CD14-positive monocyte (primary cell): ENCODE results near the gene MITF. TPM values are rescaled to one million over a fixed set of nuclear protein-coding genes. Genes with fewer than 3 reads are reported as not detected.
A peak's percentile ranks its signal among the peaks of the same experiment; 100 is the strongest.

Experiments used
- DNase-seq, 3 donors: peaks; one replicate each; pipeline ENCODE4 v3.0.0-alpha.2; 2011 to 2022
- H2AFZ ChIP-seq: 2 replicates; pipeline ENCODE4 v1.6.0; 2012; ENCODE audit warnings: mild to moderate bottlenecking, low read depth, low read length, inconsistent platforms; ENCODE audit not compliant: insufficient read depth, poor library complexity, severe bottlenecking
- H3K27ac ChIP-seq, 2 donors: 1 replicate in 1 of 2; 2 replicates in 1 of 2; pipeline ENCODE4 v1.5.1; 2012 to 2013; ENCODE audit warnings: low read length in 2 of 2, control low read depth in 1 of 2, inconsistent platforms in 1 of 2, low read depth in 1 of 2, mild to moderate bottlenecking in 1 of 2
- H3K27me3 ChIP-seq, 2 donors: one replicate each; pipeline versions ENCODE4 v1.6.0 to v1.6.1; 2011 to 2013; ENCODE audit warnings: low read length in 2 of 2; ENCODE audit not compliant: control insufficient read depth in 2 of 2, insufficient read depth in 2 of 2
- H3K36me3 ChIP-seq, 2 donors: replicated peaks in 1 of 2; 1 replicate in 1 of 2; 2 replicates in 1 of 2; pipeline versions ENCODE4 v1.5.1 to v1.6.1; 2012 to 2013; ENCODE audit warnings: low read length in 2 of 2, control low read depth in 1 of 2, inconsistent platforms in 1 of 2, mild to moderate bottlenecking in 1 of 2; ENCODE audit not compliant: insufficient read depth in 2 of 2, control insufficient read depth in 1 of 2
- H3K4me1 ChIP-seq, 2 donors: 1 replicate in 1 of 2; 2 replicates in 1 of 2; pipeline versions ENCODE4 v1.5.1 to v1.6.1; 2012 to 2013; ENCODE audit warnings: low read length in 2 of 2, control low read depth in 1 of 2, inconsistent platforms in 1 of 2, mild to moderate bottlenecking in 1 of 2, moderate library complexity in 1 of 2; ENCODE audit not compliant: insufficient read depth in 2 of 2, control insufficient read depth in 1 of 2
- H3K4me2 ChIP-seq: replicated peaks from 2 replicates; pipeline ENCODE3; 2012; ENCODE audit warnings: low read length, moderate library complexity, mild to moderate bottlenecking; ENCODE audit not compliant: poor library complexity, severe bottlenecking; ENCODE audit errors: extremely low read depth
- H3K4me3 ChIP-seq, 3 experiments: fragments of 200-600 bp in 1 of 3; sonication (generic) in 1 of 3; replicated peaks in 1 of 3; 1 replicate in 2 of 3; 2 replicates in 1 of 3; pipeline ENCODE4 v1.5.1; 2011 to 2013; ENCODE audit warnings: low read length in 3 of 3, mild to moderate bottlenecking in 3 of 3, control low read depth in 2 of 3, low read depth in 2 of 3, inconsistent platforms in 1 of 3, moderate library complexity in 1 of 3
- H3K79me2 ChIP-seq: 2 replicates; pipeline ENCODE4 v1.6.0; 2012; ENCODE audit warnings: mild to moderate bottlenecking, control low read depth, inconsistent platforms, low read length, moderate library complexity; ENCODE audit not compliant: insufficient read depth
- H3K9ac ChIP-seq: 2 replicates; pipeline ENCODE4 v1.6.0; 2017; ENCODE audit warnings: low read length, mild to moderate bottlenecking; ENCODE audit not compliant: insufficient read depth, poor library complexity, severe bottlenecking
- H3K9me3 ChIP-seq, 2 donors: replicated peaks in 1 of 2; 1 replicate in 1 of 2; 2 replicates in 1 of 2; pipeline versions ENCODE4 v1.5.1 to v1.6.1; 2012 to 2013; ENCODE audit warnings: low read length in 2 of 2, control low read depth in 1 of 2; ENCODE audit not compliant: control insufficient read depth in 1 of 2, insufficient read depth in 1 of 2
- H4K20me1 ChIP-seq: 2 replicates; pipeline ENCODE4 v1.6.0; 2012; ENCODE audit warnings: mild to moderate bottlenecking, low read length, control low read depth, moderate library complexity; ENCODE audit not compliant: insufficient read depth
- H3K27ac Mint-ChIP-seq, 7 donors: one replicate each; pipeline ENCODE4 v1.8.0; 2020; ENCODE audit warnings: mild to moderate bottlenecking in 7 of 7, mixed read lengths in 7 of 7, moderate library complexity in 6 of 7, inconsistent platforms in 2 of 7
- H3K27me3 Mint-ChIP-seq, 3 donors: one replicate each; pipeline ENCODE4 v1.8.0; 2021 to 2022; ENCODE audit warnings: low read depth in 3 of 3, mild to moderate bottlenecking in 3 of 3, mixed read lengths in 3 of 3, moderate library complexity in 3 of 3, inconsistent platforms in 1 of 3
- H3K36me3 Mint-ChIP-seq, 2 donors: one replicate each; pipeline ENCODE4 v1.8.0; 2020; ENCODE audit warnings: mixed read lengths in 2 of 2, inconsistent platforms in 1 of 2, mild to moderate bottlenecking in 1 of 2
- H3K4me1 Mint-ChIP-seq: one replicate; pipeline ENCODE4 v1.8.0; 2020; ENCODE audit warnings: mild to moderate bottlenecking, mixed read lengths
- H3K4me3 Mint-ChIP-seq, 2 donors: one replicate each; pipeline ENCODE4 v1.8.0; 2020; ENCODE audit warnings: mild to moderate bottlenecking in 2 of 2, mixed read lengths in 2 of 2, moderate library complexity in 1 of 2
- H3K9me3 Mint-ChIP-seq, 7 donors: one replicate each; pipeline ENCODE4 v1.8.0; 2020 to 2022; ENCODE audit warnings: mixed read lengths in 7 of 7, mild to moderate bottlenecking in 6 of 7, moderate library complexity in 6 of 7, inconsistent platforms in 2 of 7
- CTCF ChIP-seq: fragments of 200-600 bp; IDR thresholded peaks from one replicate; pipeline ENCODE4 v1.8.0; 2022; ENCODE audit warnings: antibody characterized with exemption, mild to moderate bottlenecking
- WGBS: methylation state at CpG from one replicate; pipeline ENCODE4 v1.1.5; 2013; ENCODE audit warnings: missing lambda C conversion rate; ENCODE audit not compliant: insufficient coverage; 5-methylcytosine and 5-hydroxymethylcytosine counted together
- intact Hi-C, 2 donors: fragments of 100-400 bp; cut with micrococcal nuclease; formaldehyde crosslinking; loops; one replicate each; pipeline versions ENCODE4 v1.15.0 to v1.15.1; 2023
- polyA plus RNA-seq, 3 donors: library from polyadenylated mRNA; depleted of rRNA in 1 of 3; unstranded in 2 of 3; stranded (reverse) in 1 of 3; fragments of 300-500 nt in 2 of 3; fragments of >200 nt in 1 of 3; fragmentation: Illumina TruSeq in 2 of 3; gene quantifications; 1 replicate in 2 of 3; 2 replicates in 1 of 3; pipeline ENCODE4 v1.2.3, GENCODE V29; 2012 to 2021

Gene MITF
- polyA plus RNA-seq, 3 donors, result 7.0 to 15.1 (median 12.1) TPM

- Mint-ChIP-seq H3K4me1 (peaks cover 56% of the 10 kb centered on the region), H3K36me3 (no peaks in the 10 kb centered on the region), H3K9me3 (peaks cover 0 to 2% (median 0%) of the 10 kb centered on the region in 7 donors), H3K4me3 (peak overlapping the region; percentile 92 to 93), H3K27ac (peak overlapping the region in 4 of 7 donors; percentile 53 to 80 (median 56)), H3K27me3 (peaks cover 0 to 2% (median 0%) of the 10 kb centered on the region in 3 donors)
- intact Hi-C loops, result loop anchor here in 1 of 2 donors (10.0 kb wide), 1 partner anchor 54 kb away; no protein-coding TSS in a partner anchor
- Histone ChIP-seq H3K79me2 (peaks cover 50% of the 10 kb centered on the region), H3K27ac (peak overlapping the region in 1 of 2 donors; percentile 76), H3K9ac (peak overlapping the region; percentile 71), H3K36me3 (no peaks in the 10 kb centered on the region), H4K20me1 (peaks cover 10% of the 10 kb centered on the region), H3K4me2 (peak overlapping the region; percentile 75), H2AFZ (peak overlapping the region; percentile 92), H3K4me1 (peaks cover 34 to 44% of the 10 kb centered on the region in 2 donors), H3K9me3 (no peaks in the 10 kb centered on the region), H3K27me3 (no peaks in the 10 kb centered on the region), H3K4me3 (peak overlapping the region; percentile 93 to 95 (median 94))
- no peak for TF ChIP-seq CTCF
- DNase-seq, result peak in 2 of 3 donors; percentile 20 to 33
- 24% methylated on average over 16 of the region's 26 CpGs for WGBS
Measured at GRCh38 chr3:69740103-69741021, 1.1 kb downstream of the MITF start.

DNA sequence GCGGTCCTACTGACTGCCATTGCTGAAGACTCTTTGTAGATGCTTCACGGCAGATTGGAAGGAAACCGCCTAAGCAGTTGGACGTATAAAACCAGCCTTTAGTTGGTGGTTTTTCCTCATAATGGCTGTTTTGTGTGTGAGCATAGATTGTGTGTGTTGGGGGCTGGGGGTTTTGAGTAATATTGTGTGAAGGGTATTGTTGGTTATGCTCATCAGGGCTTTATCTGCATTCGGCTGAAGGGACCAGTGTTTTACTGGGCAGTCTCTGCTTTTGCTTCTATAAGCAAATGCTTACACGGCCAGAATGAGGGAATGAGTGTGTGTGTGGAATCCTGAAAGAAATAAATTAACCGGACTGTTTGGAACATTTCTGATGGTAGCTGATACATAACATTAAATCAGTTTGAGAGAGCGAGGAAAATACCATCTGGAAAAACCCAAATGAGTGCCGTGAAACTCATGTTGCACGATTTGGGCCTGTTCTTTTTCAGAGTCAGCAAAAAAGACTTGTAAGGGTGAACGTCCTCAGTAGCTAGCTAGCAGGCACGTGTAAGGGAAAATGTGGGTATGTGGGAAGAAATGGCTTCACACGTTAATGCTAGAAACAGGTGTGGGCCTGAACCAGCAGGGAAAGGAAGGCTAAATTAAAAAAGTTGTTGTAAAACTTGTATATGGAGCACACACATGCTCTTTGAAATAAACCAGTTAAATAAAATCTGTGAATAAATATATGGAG lies 1.9 kb downstream of the MITF start:
- H3K79me2 ChIP-seq, result peaks cover 58% of the 10 kb centered on the region
- Mint-ChIP-seq H3K9me3 (peaks cover 0 to 2% (median 0%) of the 10 kb centered on the region in 7 donors), H3K36me3 (no peaks in the 10 kb centered on the region), H3K27me3 (peaks cover 0 to 2% (median 0%) of the 10 kb centered on the region in 3 donors), H3K4me1 (peaks cover 57% of the 10 kb centered on the region), H3K4me3 (peak overlapping the region in 1 of 2 donors; percentile 93), H3K27ac (peak overlapping the region in 1 of 7 donors; percentile 9)
- peak overlapping the region in 1 of 3 experiments; percentile 94 for H3K4me3 ChIP-seq
- no peak for DNase-seq
- WGBS, result 92% methylated on average over 12 of the region's 13 CpGs
- no peaks in the 10 kb centered on the region for H3K9me3 ChIP-seq
- H3K4me2 ChIP-seq, result no peak overlapping the region
- H4K20me1 ChIP-seq, result peaks cover 10% of the 10 kb centered on the region
- H2AFZ ChIP-seq, result no peak overlapping the region
- H3K27ac ChIP-seq, result no peak overlapping the region
- no peaks in the 10 kb centered on the region for H3K27me3 ChIP-seq
- no peaks in the 10 kb centered on the region for H3K36me3 ChIP-seq
- intact Hi-C loops, result loop anchor here in 1 of 2 donors (10.0 kb wide), 1 partner anchor 54 kb away; no protein-coding TSS in a partner anchor
- TF ChIP-seq CTCF, result no peak
- no peak overlapping the region for H3K9ac ChIP-seq
- H3K4me1 ChIP-seq, result peaks cover 38 to 46% of the 10 kb centered on the region in 2 donors
